HTERT RPE-1 (cell line): ENCODE data around the gene TEAD1.

Source experiments
- in situ Hi-C: fragments of 300-500 bp; cut with MboI; formaldehyde crosslinking; loops from 4 replicates; pipeline ENCODE4 v1.14.3; 2020; ENCODE audit warnings: low sequenced_read_pairs

The TEAD1 gene

GRCh38 chr11:12685229-12685628 is 11.0 kb downstream of the TEAD1 start:
- in situ Hi-C loops: no loop called here

- in situ Hi-C loops: no loop called here
Observed at GRCh38 chr11:12686246-12687060, 12.2 kb downstream of the TEAD1 start.

GRCh38 chr11:12687216-12687623 is 13.0 kb downstream of the TEAD1 start:
- in situ Hi-C loops: no loop called here

GRCh38 chr11:12687740-12688139 is 13.5 kb downstream of the TEAD1 start:
- in situ Hi-C loops: no loop called here

- in situ Hi-C loops: no loop called here
Observed at GRCh38 chr11:12689029-12689755, 15.0 kb downstream of the TEAD1 start.

GRCh38 chr11:12690663-12691062 is 16.4 kb downstream of the TEAD1 start:
- in situ Hi-C loops: no loop called here

GRCh38 chr11:12691473-12691872 is 17.3 kb downstream of the TEAD1 start:
- in situ Hi-C loops: no loop called here

GRCh38 chr11:12692229-12693075 is 18.2 kb downstream of the TEAD1 start:
- in situ Hi-C loops: no loop called here

- in situ Hi-C loops: no loop called here
Observed at GRCh38 chr11:12693094-12693478, 18.9 kb downstream of the TEAD1 start.

- in situ Hi-C loops: no loop called here
Observed at GRCh38 chr11:12693479-12694182, 19.4 kb downstream of the TEAD1 start.

GRCh38 chr11:12694183-12694531 is 19.9 kb downstream of the TEAD1 start:
- in situ Hi-C loops: no loop called here

GRCh38 chr11:12695221-12695794 is 21.1 kb downstream of the TEAD1 start:
- in situ Hi-C loops: no loop called here

GRCh38 chr11:12695873-12696272 is 21.7 kb downstream of the TEAD1 start:
- in situ Hi-C loops: no loop called here

GRCh38 chr11:12696911-12697581 is 22.8 kb downstream of the TEAD1 start:
- in situ Hi-C loops: no loop called here

- in situ Hi-C loops: no loop called here
Observed at GRCh38 chr11:12698048-12698447, 23.8 kb downstream of the TEAD1 start.

- in situ Hi-C loops: no loop called here
Observed at GRCh38 chr11:12701811-12702592, 27.8 kb downstream of the TEAD1 start.

GRCh38 chr11:12702999-12703453 is 28.8 kb downstream of the TEAD1 start:
- in situ Hi-C loops: no loop called here

- in situ Hi-C loops: no loop called here
Observed at GRCh38 chr11:12704049-12704448, 29.8 kb downstream of the TEAD1 start.

GRCh38 chr11:12705874-12706273 is 31.7 kb downstream of the TEAD1 start:
- in situ Hi-C loops: no loop called here
